Hematopoietic multipotent progenitor cell treated with erythropoietin and hydrocortisone succinate and interleukin-3 and kit ligand, for 17 days (in vitro differentiated cells): ENCODE results near the gene UBE2G2.

Source experiments
- DNase-seq: peaks from one replicate; pipeline ENCODE4 v3.0.0-alpha.2; 2015; ENCODE audit warnings: low spot score

The UBE2G2 gene

GRCh38 chr21:44815225-44815624 lies 13.6 kb upstream of the UBE2G2 start:
- DNase-seq, result no peak

GRCh38 chr21:44814498-44815023 lies 12.9 kb upstream of the UBE2G2 start:
- DNase-seq, result no peak

GRCh38 chr21:44813727-44814126 lies 12.1 kb upstream of the UBE2G2 start:
- DNase-seq, result no peak

GRCh38 chr21:44813149-44813548 lies 11.5 kb upstream of the UBE2G2 start:
- DNase-seq, result no peak

GRCh38 chr21:44812640-44813039 lies 11.0 kb upstream of the UBE2G2 start:
- DNase-seq, result no peak

- no peak for DNase-seq
Measured at GRCh38 chr21:44810779-44811178, 9.2 kb upstream of the UBE2G2 start.

- no peak for DNase-seq
Measured at GRCh38 chr21:44805859-44806258, 4.2 kb upstream of the UBE2G2 start.

- DNase-seq, result no peak
Measured at GRCh38 chr21:44805226-44805625, 3.6 kb upstream of the UBE2G2 start.

- no peak for DNase-seq
Measured at GRCh38 chr21:44804762-44805161, 3.1 kb upstream of the UBE2G2 start.

GRCh38 chr21:44803651-44804050 lies 2.0 kb upstream of the UBE2G2 start:
- no peak for DNase-seq

GRCh38 chr21:44802396-44803153 lies 955 bp upstream of the UBE2G2 start:
- DNase-seq, result no peak

- peak; percentile 54 for DNase-seq
Measured at GRCh38 chr21:44800971-44801467, 601 bp downstream of the UBE2G2 start.

GRCh38 chr21:44800103-44800502 lies 1.5 kb downstream of the UBE2G2 start:
- peak; percentile 27 for DNase-seq

GRCh38 chr21:44799646-44800045 lies 2.0 kb downstream of the UBE2G2 start:
- DNase-seq, result no peak

GRCh38 chr21:44797775-44798174 lies 3.8 kb downstream of the UBE2G2 start:
- no peak for DNase-seq

- DNase-seq, result no peak
Measured at GRCh38 chr21:44795342-44795741, 6.3 kb downstream of the UBE2G2 start.

- DNase-seq, result no peak
Measured at GRCh38 chr21:44793592-44794374, 7.8 kb downstream of the UBE2G2 start.

GRCh38 chr21:44792702-44793591 lies 8.7 kb downstream of the UBE2G2 start:
- peak; percentile 76 for DNase-seq

- DNase-seq, result no peak
Measured at GRCh38 chr21:44791993-44792392, 9.6 kb downstream of the UBE2G2 start.

- no peak for DNase-seq
Measured at GRCh38 chr21:44791246-44791645, 10.4 kb downstream of the UBE2G2 start.

GRCh38 chr21:44790368-44790767 lies 11.3 kb downstream of the UBE2G2 start:
- DNase-seq, result no peak

GRCh38 chr21:44789880-44790279 lies 11.7 kb downstream of the UBE2G2 start:
- DNase-seq, result no peak
